WTC11 (cell line): ENCODE data around the gene AIP. TPM values are rescaled to one million over a fixed set of nuclear protein-coding genes. Genes with fewer than 3 reads are reported as not detected.
A peak's percentile ranks its signal among the peaks of the same experiment; 100 is the strongest.

ENCODE experiments used
- ATAC-seq: fragments of 200-7000 bp; cut with Tn5 transposase; 2 replicates; pipeline ENCODE4 v1.10.0; 2021; ENCODE audit warnings: mild to moderate bottlenecking, moderate library complexity
- CTCF ChIA-PET: fragments of 300-600 bp; sonication (Branson Sonifier 250); formaldehyde crosslinking; loops from one replicate; lab custom pipeline; 2021; ENCODE audit warnings: antibody characterized with exemption; lab: Charles Lee
- POLR2A ChIA-PET: fragments of 350-600 bp; sonication (Branson Sonifier 250); formaldehyde crosslinking; loops from one replicate; lab custom pipeline; 2021; ENCODE audit warnings: antibody characterized with exemption; lab: Charles Lee
- DNase-seq: peaks from one replicate; pipeline ENCODE4 v3.0.0; 2021; ENCODE audit warnings: low spot score
- H3K27ac Mint-ChIP-seq: 2 replicates; pipeline ENCODE4 v1.8.0; 2021; ENCODE audit warnings: mixed read lengths
- H3K27me3 Mint-ChIP-seq: 2 replicates; pipeline ENCODE4 v1.8.0; 2021; ENCODE audit warnings: low read depth, mild to moderate bottlenecking, moderate library complexity, mixed read lengths
- H3K36me3 Mint-ChIP-seq: 2 replicates; pipeline ENCODE4 v1.8.0; 2021; ENCODE audit warnings: mixed read lengths
- H3K4me1 Mint-ChIP-seq: 2 replicates; pipeline ENCODE4 v1.8.0; 2022; ENCODE audit warnings: mixed read lengths
- H3K4me3 Mint-ChIP-seq: 2 replicates; pipeline ENCODE4 v1.8.0; 2021; ENCODE audit warnings: mild to moderate bottlenecking, moderate library complexity, mixed read lengths
- H3K9me3 Mint-ChIP-seq: 2 replicates; pipeline ENCODE4 v1.8.0; 2021; ENCODE audit warnings: mixed read lengths
- ATF1 ChIP-seq: sonication (generic); formaldehyde crosslinking; IDR thresholded peaks from 2 replicates; pipeline ENCODE4 v1.8.1; 2023; ENCODE audit warnings: mild to moderate bottlenecking, moderate library complexity, missing genetic modification reagents
- ELF4 ChIP-seq: sonication (generic); formaldehyde crosslinking; IDR thresholded peaks from 2 replicates; pipeline ENCODE4 v1.8.1; 2022; ENCODE audit warnings: low read depth, mild to moderate bottlenecking, moderate library complexity, missing genetic modification reagents
- EMX1 ChIP-seq: fragments of 250-450 bp; sonication (Bioruptor Pico); IDR thresholded peaks from 2 replicates; pipeline ENCODE4 v1.8.0; 2021; ENCODE audit warnings: mild to moderate bottlenecking
- ETV6 ChIP-seq: sonication (generic); formaldehyde crosslinking; IDR thresholded peaks from 2 replicates; pipeline ENCODE4 v1.8.1; 2022; ENCODE audit warnings: mild to moderate bottlenecking, missing genetic modification reagents
- HMGA2 ChIP-seq: fragments of 250-450 bp; sonication (Bioruptor Pico); IDR thresholded peaks from 2 replicates; pipeline ENCODE4 v1.4.0; 2021; ENCODE audit warnings: mild to moderate bottlenecking, moderate library complexity
- KAT7 ChIP-seq: sonication (generic); formaldehyde crosslinking; IDR thresholded peaks from 2 replicates; pipeline ENCODE4 v1.8.1; 2023; ENCODE audit warnings: missing genetic modification reagents, mild to moderate bottlenecking, borderline replicate concordance
- NFYB ChIP-seq: sonication (generic); formaldehyde crosslinking; conservative IDR thresholded peaks from 2 replicates; pipeline ENCODE4 v1.8.0; 2022; ENCODE audit warnings: low read depth, missing genetic modification reagents
- NR1H2 ChIP-seq: sonication (generic); formaldehyde crosslinking; IDR thresholded peaks from 2 replicates; pipeline ENCODE4 v1.9.0; 2021; ENCODE audit warnings: mild to moderate bottlenecking, moderate library complexity, missing genetic modification reagents
- NR3C1 ChIP-seq: sonication (generic); formaldehyde crosslinking; conservative IDR thresholded peaks from 2 replicates; pipeline ENCODE4 v1.8.1; 2023; ENCODE audit warnings: low read depth, mild to moderate bottlenecking, missing genetic modification reagents
- TEAD1 ChIP-seq: sonication (generic); formaldehyde crosslinking; IDR thresholded peaks from 2 replicates; pipeline ENCODE4 v1.8.0; 2022; ENCODE audit warnings: mild to moderate bottlenecking, missing genetic modification reagents
- ZNF232 ChIP-seq: sonication (generic); formaldehyde crosslinking; IDR thresholded peaks from 2 replicates; pipeline ENCODE4 v1.8.0; 2022; ENCODE audit warnings: mild to moderate bottlenecking, missing genetic modification reagents
- total RNA-seq: library from RNA; stranded (reverse); gene quantifications from 3 replicates; pipeline ENCODE4 v1.2.3, GENCODE V29; 2021
- TF ChIP-seq, protein P1 (sequence below): sonication (generic); formaldehyde crosslinking; IDR thresholded peaks from 2 replicates; pipeline ENCODE4 v1.8.1; 2023; ENCODE audit warnings: mild to moderate bottlenecking, missing genetic modification reagents, moderate library complexity
- TF ChIP-seq, protein P2 (sequence below): sonication (generic); formaldehyde crosslinking; IDR thresholded peaks from 2 replicates; pipeline ENCODE4 v1.8.0; 2022; ENCODE audit warnings: mild to moderate bottlenecking, missing genetic modification reagents
- TF ChIP-seq, protein P3 (sequence below): sonication (generic); formaldehyde crosslinking; IDR thresholded peaks from 2 replicates; pipeline ENCODE4 v1.8.0; 2022; ENCODE audit warnings: mild to moderate bottlenecking, missing genetic modification reagents
- TF ChIP-seq, protein P4 (sequence below): sonication (generic); formaldehyde crosslinking; IDR thresholded peaks from 2 replicates; pipeline ENCODE4 v1.8.1; 2022; ENCODE audit warnings: missing genetic modification reagents, borderline replicate concordance
- TF ChIP-seq, protein P5 (sequence below): sonication (generic); formaldehyde crosslinking; IDR thresholded peaks from 2 replicates; pipeline ENCODE4 v1.8.1; 2023; ENCODE audit warnings: mild to moderate bottlenecking, missing genetic modification reagents, borderline replicate concordance
- TF ChIP-seq, protein P6 (sequence below): fragments of 250-450 bp; sonication (Bioruptor Pico); IDR thresholded peaks from 2 replicates; pipeline ENCODE4 v1.9.0; 2021; ENCODE audit warnings: mild to moderate bottlenecking, borderline replicate concordance

Gene AIP
- total RNA-seq, 1 experiment from 2014 or later: 32.8 TPM

DNA sequence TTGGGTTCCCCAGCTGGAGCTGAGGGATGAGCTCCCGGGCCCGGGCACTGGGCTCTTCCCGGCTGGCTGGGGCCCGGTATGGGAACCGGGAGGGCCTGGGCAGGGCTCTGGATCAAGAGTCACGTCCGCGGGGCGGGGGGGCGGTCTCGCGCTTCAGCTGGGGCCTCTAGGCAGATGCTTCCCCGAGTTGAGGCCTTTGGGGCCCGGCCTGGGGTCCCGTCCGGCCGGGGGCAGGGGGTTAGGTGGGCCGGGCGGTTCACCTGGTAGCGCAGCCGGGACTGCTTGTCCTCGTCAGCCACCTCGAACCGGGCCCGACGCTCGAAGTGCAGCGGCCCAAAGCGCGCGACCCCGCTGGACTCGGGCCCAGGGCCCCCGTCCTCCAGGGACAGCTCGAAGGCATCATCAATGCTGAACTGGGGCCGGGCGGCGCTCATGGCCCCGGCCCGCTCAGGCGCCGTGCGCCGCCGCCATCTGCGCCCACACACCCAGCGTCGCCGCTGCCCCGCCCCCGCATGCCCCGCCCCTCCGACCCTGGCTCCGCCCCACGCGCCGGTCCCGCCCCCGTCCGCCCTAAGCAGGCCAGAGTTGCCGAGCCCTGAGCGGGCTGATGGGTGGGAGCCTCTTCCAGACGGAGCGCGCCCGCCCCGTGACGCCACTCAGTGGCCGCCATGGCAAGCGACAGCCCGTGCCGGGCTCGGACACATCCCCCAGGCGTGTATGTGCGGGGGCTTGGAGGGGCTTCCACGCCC lies 13.9 kb upstream of the AIP start, which contains the start of gene TMEM134 (continued):
- TF ChIP-seq NR3C1 (CRISPR knock-in tag): 0 out of 2 replicates have a peak, but pooled peaks have one; percentile 85
- TF ChIP-seq ATF1 (CRISPR knock-in tag): no peak
- TF ChIP-seq, protein P1, sequence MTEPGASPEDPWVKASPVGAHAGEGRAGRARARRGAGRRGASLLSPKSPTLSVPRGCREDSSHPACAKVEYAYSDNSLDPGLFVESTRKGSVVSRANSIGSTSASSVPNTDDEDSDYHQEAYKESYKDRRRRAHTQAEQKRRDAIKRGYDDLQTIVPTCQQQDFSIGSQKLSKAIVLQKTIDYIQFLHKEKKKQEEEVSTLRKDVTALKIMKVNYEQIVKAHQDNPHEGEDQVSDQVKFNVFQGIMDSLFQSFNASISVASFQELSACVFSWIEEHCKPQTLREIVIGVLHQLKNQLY (CRISPR knock-in tag): no peak
- 0 out of 2 replicates have a peak, but pooled peaks have one; percentile 47 for TF ChIP-seq ETV6
- TF ChIP-seq NR1H2 (CRISPR knock-in tag): no peak
- TF ChIP-seq HMGA2: no peak
- peak; percentile 53; the same call in 1 of the 2 replicates for TF ChIP-seq KAT7 (CRISPR knock-in tag)
- TF ChIP-seq ZNF232 (CRISPR knock-in tag): no peak
- 0 out of 2 replicates have a peak, but pooled peaks have one; percentile 57 for TF ChIP-seq TEAD1 (CRISPR knock-in tag)
- TF ChIP-seq, protein P2, sequence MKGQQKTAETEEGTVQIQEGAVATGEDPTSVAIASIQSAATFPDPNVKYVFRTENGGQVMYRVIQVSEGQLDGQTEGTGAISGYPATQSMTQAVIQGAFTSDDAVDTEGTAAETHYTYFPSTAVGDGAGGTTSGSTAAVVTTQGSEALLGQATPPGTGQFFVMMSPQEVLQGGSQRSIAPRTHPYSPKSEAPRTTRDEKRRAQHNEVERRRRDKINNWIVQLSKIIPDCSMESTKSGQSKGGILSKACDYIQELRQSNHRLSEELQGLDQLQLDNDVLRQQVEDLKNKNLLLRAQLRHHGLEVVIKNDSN: peak; percentile 48
- TF ChIP-seq EMX1: no peak
- TF ChIP-seq, protein P3, sequence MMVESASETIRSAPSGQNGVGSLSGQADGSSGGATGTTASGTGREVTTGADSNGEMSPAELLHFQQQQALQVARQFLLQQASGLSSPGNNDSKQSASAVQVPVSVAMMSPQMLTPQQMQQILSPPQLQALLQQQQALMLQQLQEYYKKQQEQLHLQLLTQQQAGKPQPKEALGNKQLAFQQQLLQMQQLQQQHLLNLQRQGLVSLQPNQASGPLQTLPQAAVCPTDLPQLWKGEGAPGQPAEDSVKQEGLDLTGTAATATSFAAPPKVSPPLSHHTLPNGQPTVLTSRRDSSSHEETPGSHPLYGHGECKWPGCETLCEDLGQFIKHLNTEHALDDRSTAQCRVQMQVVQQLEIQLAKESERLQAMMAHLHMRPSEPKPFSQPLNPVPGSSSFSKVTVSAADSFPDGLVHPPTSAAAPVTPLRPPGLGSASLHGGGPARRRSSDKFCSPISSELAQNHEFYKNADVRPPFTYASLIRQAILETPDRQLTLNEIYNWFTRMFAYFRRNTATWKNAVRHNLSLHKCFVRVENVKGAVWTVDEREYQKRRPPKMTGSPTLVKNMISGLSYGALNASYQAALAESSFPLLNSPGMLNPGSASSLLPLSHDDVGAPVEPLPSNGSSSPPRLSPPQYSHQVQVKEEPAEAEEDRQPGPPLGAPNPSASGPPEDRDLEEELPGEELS (CRISPR knock-in tag): 0 out of 2 replicates have a peak, but pooled peaks have one; percentile 47
- TF ChIP-seq, protein P4, sequence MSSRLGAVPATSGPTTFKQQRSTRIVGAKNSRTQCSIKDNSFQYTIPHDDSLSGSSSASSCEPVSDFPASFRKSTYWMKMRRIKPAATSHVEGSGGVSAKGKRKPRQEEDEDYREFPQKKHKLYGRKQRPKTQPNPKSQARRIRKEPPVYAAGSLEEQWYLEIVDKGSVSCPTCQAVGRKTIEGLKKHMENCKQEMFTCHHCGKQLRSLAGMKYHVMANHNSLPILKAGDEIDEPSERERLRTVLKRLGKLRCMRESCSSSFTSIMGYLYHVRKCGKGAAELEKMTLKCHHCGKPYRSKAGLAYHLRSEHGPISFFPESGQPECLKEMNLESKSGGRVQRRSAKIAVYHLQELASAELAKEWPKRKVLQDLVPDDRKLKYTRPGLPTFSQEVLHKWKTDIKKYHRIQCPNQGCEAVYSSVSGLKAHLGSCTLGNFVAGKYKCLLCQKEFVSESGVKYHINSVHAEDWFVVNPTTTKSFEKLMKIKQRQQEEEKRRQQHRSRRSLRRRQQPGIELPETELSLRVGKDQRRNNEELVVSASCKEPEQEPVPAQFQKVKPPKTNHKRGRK (CRISPR knock-in tag): no peak
- TF ChIP-seq, protein P5, sequence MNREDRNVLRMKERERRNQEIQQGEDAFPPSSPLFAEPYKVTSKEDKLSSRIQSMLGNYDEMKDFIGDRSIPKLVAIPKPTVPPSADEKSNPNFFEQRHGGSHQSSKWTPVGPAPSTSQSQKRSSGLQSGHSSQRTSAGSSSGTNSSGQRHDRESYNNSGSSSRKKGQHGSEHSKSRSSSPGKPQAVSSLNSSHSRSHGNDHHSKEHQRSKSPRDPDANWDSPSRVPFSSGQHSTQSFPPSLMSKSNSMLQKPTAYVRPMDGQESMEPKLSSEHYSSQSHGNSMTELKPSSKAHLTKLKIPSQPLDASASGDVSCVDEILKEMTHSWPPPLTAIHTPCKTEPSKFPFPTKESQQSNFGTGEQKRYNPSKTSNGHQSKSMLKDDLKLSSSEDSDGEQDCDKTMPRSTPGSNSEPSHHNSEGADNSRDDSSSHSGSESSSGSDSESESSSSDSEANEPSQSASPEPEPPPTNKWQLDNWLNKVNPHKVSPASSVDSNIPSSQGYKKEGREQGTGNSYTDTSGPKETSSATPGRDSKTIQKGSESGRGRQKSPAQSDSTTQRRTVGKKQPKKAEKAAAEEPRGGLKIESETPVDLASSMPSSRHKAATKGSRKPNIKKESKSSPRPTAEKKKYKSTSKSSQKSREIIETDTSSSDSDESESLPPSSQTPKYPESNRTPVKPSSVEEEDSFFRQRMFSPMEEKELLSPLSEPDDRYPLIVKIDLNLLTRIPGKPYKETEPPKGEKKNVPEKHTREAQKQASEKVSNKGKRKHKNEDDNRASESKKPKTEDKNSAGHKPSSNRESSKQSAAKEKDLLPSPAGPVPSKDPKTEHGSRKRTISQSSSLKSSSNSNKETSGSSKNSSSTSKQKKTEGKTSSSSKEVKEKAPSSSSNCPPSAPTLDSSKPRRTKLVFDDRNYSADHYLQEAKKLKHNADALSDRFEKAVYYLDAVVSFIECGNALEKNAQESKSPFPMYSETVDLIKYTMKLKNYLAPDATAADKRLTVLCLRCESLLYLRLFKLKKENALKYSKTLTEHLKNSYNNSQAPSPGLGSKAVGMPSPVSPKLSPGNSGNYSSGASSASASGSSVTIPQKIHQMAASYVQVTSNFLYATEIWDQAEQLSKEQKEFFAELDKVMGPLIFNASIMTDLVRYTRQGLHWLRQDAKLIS (CRISPR knock-in tag): no peak
- no peak for TF ChIP-seq NFYB

DNA sequence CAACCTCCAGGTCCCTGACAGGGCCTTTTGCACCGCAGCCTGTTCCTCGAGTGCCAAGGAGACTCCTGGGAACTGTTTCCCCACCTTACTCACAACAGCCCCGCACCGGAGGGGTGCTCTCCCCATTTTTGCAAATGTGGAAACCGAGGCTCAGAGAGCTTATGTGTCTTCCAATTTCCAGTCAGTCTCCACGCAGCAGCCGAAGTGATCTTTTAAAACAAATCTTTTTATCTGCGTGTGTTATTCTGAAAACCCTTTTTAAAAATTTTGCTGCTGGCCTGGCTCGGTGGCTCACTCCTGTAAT lies 13.4 kb upstream of the AIP start:
- peaks cover 23% of the 10 kb centered on the region for H3K4me1 Mint-ChIP-seq
- H3K36me3 Mint-ChIP-seq: no peaks in the 10 kb centered on the region
- ATAC-seq (no peak), DNase-seq (no peak)
- peak overlapping the region; percentile 66 for H3K4me3 Mint-ChIP-seq
- ChIA-PET POLR2A (interaction anchor here (0.8 to 1.5 kb wide), 3 partner anchors 24 to 49 kb away, joined by 3 to 4 read pairs (median 3); no protein-coding TSS in a partner anchor), CTCF (interaction anchor here (1.4 to 2.8 kb wide), 6 partner anchors 68 to 145 kb away, joined by 3 to 28 read pairs (median 4); partner anchors contain the start of genes CLCF1, POLD4 and PPP1CA)
- no peaks in the 10 kb centered on the region for H3K9me3 Mint-ChIP-seq
- H3K27ac Mint-ChIP-seq: no peak overlapping the region
- H3K27me3 Mint-ChIP-seq: peaks cover 17% of the 10 kb centered on the region
- TF ChIP-seq ELF4 (CRISPR knock-in tag): no peak
- TF ChIP-seq, protein P6, sequence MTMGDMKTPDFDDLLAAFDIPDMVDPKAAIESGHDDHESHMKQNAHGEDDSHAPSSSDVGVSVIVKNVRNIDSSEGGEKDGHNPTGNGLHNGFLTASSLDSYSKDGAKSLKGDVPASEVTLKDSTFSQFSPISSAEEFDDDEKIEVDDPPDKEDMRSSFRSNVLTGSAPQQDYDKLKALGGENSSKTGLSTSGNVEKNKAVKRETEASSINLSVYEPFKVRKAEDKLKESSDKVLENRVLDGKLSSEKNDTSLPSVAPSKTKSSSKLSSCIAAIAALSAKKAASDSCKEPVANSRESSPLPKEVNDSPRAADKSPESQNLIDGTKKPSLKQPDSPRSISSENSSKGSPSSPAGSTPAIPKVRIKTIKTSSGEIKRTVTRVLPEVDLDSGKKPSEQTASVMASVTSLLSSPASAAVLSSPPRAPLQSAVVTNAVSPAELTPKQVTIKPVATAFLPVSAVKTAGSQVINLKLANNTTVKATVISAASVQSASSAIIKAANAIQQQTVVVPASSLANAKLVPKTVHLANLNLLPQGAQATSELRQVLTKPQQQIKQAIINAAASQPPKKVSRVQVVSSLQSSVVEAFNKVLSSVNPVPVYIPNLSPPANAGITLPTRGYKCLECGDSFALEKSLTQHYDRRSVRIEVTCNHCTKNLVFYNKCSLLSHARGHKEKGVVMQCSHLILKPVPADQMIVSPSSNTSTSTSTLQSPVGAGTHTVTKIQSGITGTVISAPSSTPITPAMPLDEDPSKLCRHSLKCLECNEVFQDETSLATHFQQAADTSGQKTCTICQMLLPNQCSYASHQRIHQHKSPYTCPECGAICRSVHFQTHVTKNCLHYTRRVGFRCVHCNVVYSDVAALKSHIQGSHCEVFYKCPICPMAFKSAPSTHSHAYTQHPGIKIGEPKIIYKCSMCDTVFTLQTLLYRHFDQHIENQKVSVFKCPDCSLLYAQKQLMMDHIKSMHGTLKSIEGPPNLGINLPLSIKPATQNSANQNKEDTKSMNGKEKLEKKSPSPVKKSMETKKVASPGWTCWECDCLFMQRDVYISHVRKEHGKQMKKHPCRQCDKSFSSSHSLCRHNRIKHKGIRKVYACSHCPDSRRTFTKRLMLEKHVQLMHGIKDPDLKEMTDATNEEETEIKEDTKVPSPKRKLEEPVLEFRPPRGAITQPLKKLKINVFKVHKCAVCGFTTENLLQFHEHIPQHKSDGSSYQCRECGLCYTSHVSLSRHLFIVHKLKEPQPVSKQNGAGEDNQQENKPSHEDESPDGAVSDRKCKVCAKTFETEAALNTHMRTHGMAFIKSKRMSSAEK (CRISPR knock-in tag): 0 out of 2 replicates have a peak, but pooled peaks have one; percentile 59
